Activated CD8-positive, alpha-beta memory T cell treated with anti-CD3 and anti-CD28 coated beads for 36 hours (primary cell): Measurements from ENCODE around the gene VEZF1. TPM values are rescaled to one million over a fixed set of nuclear protein-coding genes. Genes with fewer than 3 reads are reported as not detected.

ENCODE experiments used
- CTCF ChIA-PET: fragments of 350-600 bp; sonication (Branson Sonifier 250); formaldehyde crosslinking; loops from one replicate; lab custom pipeline; 2021; ENCODE audit warnings: antibody characterized with exemption; lab: Charles Lee
- POLR2A ChIA-PET: fragments of 350-600 bp; sonication (Branson Sonifier 250); formaldehyde crosslinking; loops from one replicate; lab custom pipeline; 2021; ENCODE audit warnings: antibody characterized with exemption; lab: Charles Lee
- total RNA-seq, 2 experiments: library from RNA; stranded (reverse); gene quantifications; one replicate each; pipeline ENCODE4 v1.2.3, GENCODE V29; 2021

The VEZF1 gene
- total RNA-seq, 2 experiments from 2014 or later: 21.7 to 23.3 TPM

DNA sequence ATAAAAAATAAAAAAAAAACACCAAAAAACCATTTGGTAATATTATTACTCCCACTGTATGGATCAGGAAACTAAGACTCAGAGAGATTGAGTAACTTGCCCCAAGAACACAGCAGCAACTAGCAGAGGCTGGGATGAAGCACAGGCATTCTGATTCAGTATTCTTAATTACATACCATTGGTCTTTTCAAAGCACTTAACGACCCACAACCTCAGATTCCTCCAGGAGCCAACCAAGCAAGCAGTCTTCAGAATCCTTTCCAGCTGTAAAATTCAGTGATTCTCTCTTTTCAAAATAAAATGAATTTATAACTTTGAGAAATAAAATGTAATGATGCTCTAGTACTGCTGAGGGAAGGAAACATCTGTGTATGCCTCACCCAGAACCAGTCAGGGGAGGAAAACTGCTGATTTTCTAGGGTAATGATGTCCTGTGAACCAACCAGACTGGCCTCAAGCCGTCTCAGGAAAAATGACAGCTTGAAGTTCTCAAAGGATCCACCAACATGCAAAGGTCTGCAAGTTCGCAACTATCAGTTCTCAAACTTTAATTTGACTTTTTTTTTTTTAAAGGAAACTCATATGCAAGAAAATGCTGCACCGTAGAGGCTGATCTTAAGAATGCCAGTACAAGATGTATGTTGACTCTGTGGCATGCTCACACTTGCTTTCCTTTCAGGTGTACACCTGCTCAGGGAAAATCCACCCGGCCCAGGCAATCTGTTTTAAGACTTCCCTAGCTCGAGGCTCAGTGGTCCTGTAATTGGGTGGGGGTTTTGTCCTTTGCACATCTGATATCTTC lies 41.9 kb downstream of the VEZF1 start:
- ChIA-PET POLR2A (interaction anchor here (0.6 to 0.9 kb wide), 2 partner anchors 42 to 51 kb away, joined by 4 read pairs; partner anchors contain the start of gene VEZF1), CTCF (interaction anchor here (0.5 kb wide), 1 partner anchor 50 kb away, joined by 3 read pairs; no protein-coding TSS in a partner anchor)

GRCh38 chr17:57944908-57945307 lies 43.1 kb downstream of the VEZF1 start:
- ChIA-PET CTCF (no interaction called here), POLR2A (no interaction called here)

- ChIA-PET CTCF (no interaction called here), POLR2A (no interaction called here)
Observed at GRCh38 chr17:57943645-57944044, 44.4 kb downstream of the VEZF1 start.

GRCh38 chr17:57943140-57943539 lies 44.9 kb downstream of the VEZF1 start:
- CTCF ChIA-PET: no interaction called here
- POLR2A ChIA-PET: no interaction called here

DNA sequence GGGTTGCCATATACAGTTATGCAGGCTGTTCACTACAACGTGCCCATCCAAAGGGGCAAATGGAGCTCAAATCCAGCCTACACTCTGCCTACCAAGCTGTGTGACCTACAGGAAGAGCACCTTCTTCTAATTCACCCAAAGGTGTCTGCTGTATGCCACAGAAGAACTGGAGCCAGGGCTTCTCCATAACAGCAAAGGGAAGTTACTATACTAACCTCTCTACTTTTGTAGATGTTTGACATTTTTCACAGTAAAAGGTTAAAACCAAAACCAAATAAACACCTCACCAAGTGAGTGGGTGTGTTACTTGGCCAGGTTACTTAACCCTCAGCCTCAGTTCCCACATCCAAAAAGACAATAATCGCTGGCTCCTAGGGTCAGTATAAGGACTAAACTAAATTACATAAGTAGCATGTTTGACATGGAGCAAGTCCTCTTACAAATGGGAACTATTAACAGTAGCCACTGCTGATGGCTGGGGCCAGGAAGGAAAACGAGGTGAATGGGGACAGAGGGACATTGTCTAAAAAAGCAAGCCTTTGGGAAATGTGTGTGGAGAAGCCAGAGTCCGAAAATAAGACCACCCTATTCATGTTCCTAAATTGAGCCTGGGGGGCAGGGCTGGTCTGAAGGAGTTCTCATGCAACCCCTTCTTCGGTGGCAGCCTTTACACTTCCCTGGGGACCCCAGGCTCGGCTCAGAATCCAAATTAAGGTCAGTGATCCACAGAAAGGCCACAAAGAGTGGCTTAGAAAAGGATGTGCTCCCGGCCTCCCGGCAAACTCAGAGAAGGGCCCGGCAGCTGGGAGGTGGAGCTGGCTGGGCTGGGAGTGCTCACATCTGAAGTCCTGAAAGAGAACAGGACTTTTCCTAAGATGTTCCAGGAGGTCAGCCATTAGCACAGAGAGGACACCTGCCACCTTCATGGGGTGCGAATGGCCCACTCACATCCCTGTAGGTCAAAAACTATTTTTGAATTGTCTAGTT lies 46.4 kb downstream of the VEZF1 start:
- ChIA-PET CTCF (interaction anchor here (1.6 kb wide), 1 partner anchor 11 kb away, joined by 3 read pairs; no protein-coding TSS in a partner anchor), POLR2A (no interaction called here)

- CTCF ChIA-PET: interaction anchor here (1.2 to 1.8 kb wide), 3 partner anchors 9 to 90 kb away, joined by 3 to 4 read pairs (median 3); no protein-coding TSS in a partner anchor
- POLR2A ChIA-PET: no interaction called here
Observed at GRCh38 chr17:57940653-57941329, 47.3 kb downstream of the VEZF1 start.

GRCh38 chr17:57940231-57940630 lies 47.8 kb downstream of the VEZF1 start:
- ChIA-PET POLR2A (interaction anchor here (0.7 kb wide), 1 partner anchor 53 kb away, joined by 7 read pairs; no protein-coding TSS in a partner anchor), CTCF (interaction anchor here (0.7 to 1.8 kb wide), 5 partner anchors 9 to 90 kb away, joined by 3 to 4 read pairs (median 3); no protein-coding TSS in a partner anchor)

DNA sequence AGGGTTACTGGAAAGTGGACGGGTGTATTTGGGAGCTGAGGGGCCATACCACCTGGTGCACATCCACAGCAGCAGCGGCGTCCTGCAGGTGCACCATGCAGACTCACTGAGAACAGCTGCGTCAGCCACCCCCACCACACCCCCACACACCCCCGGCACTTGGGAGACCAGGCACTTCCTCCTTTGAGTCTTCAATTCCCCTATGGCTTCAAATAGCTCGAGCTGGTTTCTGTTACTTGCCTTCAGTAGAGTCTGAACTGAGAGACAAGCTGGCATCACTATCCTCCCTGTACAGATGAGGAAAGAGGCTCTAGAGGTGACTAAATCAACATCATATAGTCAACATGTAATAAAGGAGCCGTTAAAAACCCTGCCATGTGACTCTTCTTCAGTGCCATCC lies 48.3 kb downstream of the VEZF1 start:
- CTCF ChIA-PET: interaction anchor here (0.7 to 1.8 kb wide), 4 partner anchors 10 to 89 kb away, joined by 3 to 4 read pairs (median 4); no protein-coding TSS in a partner anchor
- POLR2A ChIA-PET: interaction anchor here (0.7 kb wide), 1 partner anchor 54 kb away, joined by 7 read pairs; no protein-coding TSS in a partner anchor

DNA sequence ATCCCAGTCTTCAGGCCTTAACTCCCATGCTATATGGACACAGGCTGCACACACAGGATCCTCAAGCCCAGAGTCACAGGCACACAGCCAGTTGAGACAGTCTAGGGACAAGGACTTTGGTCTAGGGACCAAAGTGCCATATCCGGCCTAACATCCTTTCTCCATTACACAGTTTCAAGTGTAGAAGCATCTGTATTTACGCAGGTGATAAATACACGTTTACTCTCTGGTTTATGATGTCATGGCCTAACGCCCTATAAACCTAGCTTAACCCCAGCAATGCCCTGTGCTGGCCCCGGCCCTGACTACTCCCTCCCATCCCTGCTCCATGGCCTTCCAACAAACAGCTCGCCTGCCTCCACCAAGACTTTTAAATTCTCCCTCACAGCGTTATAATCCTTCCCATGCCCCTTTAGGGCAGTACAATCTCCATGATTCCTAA lies 50.0 kb downstream of the VEZF1 start:
- ChIA-PET CTCF (interaction anchor here (0.7 kb wide), 1 partner anchor 13 kb away, joined by 3 read pairs; no protein-coding TSS in a partner anchor), POLR2A (no interaction called here)

GRCh38 chr17:57937492-57937891 lies 50.6 kb downstream of the VEZF1 start:
- POLR2A ChIA-PET: no interaction called here
- CTCF ChIA-PET: interaction anchor here (0.7 kb wide), 1 partner anchor 13 kb away, joined by 3 read pairs; no protein-coding TSS in a partner anchor

DNA sequence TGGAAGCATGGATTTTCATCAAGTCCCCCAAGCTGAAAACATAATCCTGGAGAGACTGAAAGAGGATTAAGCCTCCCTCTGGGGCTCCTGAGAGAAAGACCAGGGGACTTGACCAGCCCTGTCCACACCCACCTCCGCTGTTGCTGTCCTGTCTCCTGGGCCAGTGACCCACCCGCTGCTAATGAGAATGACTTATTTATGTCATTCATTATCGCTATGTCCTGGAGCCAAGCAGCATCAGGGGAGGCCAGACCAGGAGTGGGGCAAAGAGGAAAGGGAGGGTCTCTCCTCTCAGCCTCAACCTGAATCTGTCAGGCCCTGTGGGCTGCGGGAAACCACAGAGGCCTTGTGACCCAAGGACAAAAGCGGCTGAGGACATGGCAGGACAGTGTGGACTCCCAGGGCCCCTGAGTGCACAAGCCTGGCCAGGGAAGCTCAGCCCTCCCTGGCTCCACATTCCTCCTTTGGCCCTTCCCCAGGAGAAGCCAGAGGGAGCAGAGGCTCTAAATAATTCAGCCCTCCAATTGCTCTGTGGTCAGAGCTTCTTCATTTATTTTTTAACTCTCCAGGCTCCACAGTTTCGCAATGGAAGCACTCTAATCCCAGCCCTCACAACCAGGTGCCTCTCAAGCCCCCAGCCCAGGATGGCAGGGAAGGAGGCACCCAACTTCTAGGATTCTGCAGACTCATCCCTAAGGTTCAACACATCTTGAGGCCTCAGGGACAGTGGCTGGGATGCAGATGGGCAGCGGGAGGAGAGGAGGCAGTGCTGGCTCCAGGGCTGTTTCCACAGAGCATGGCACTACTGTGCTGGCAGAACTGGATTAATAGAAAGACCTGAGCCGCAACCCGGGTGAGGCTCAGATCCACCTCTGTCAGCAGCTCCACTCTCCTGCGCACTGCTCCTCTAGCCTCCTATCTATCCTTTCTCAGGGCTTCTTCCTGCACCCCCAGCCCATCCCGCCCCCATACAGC lies 51.9 kb downstream of the VEZF1 start:
- POLR2A ChIA-PET: no interaction called here
- CTCF ChIA-PET: no interaction called here

DNA sequence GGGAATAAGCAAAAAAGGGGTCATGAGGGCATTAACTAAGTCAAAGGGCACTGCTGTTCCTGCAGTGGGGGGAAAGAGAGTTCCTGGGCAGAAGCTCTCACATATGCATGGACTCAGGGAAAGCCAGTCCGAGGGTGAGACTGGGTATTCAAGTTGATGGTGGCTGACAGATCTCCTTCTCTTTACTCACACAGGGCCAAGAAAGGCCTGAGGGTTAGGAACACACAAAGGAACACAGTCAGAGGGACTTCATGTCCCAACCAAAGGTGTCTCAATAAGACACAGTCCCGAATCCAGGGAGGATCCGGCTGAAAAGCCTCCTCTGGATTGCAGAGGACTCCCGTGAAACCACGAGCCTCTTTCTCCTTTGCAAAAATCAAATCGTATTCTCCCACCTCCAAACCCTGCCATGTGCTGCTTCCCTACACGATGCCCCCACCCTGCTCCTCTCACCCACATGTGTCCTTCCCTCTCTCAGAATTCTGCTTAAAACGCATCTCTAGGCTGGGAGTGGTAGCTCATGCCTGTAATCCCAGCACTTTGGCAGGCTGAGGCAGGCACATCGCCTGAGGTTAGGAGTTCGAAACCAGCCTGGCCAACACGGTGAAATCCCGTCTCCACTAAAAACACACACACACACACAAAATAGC lies 56.4 kb downstream of the VEZF1 start:
- POLR2A ChIA-PET: no interaction called here
- CTCF ChIA-PET: interaction anchor here (0.6 kb wide), 1 partner anchor 24 kb away, joined by 3 read pairs; no protein-coding TSS in a partner anchor

DNA sequence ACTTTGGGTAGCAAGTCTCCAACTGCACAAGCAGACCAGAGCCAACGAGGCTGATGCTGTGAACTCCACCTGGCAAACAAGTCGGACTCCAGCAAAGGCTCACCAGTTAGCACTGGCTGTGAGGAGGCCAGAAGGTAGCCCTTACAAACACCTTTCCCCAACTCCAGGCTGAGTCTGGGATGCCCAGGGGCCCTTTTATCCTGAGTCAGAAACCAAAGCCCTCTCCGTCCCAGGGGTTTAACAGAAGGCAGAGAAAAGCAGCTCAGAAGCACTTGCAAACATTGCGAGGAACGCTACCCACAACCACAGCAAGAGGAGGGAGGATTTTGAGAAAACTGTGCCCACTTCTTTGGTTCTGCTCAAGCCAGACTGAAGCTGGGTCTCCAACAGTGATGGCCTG lies 57.8 kb downstream of the VEZF1 start:
- ChIA-PET POLR2A (no interaction called here), CTCF (no interaction called here)

- CTCF ChIA-PET: no interaction called here
- POLR2A ChIA-PET: no interaction called here
Observed at GRCh38 chr17:57929386-57929785, 58.7 kb downstream of the VEZF1 start.

GRCh38 chr17:57928928-57929327 lies 59.1 kb downstream of the VEZF1 start:
- POLR2A ChIA-PET: no interaction called here

GRCh38 chr17:57927048-57927723 lies 60.9 kb downstream of the VEZF1 start:
- CTCF ChIA-PET: no interaction called here

More at GRCh38 chr17:57928928-57929327, 59.1 kb downstream of the VEZF1 start:
- CTCF ChIA-PET: no interaction called here

GRCh38 chr17:57926723-57927047 lies 61.4 kb downstream of the VEZF1 start:
- ChIA-PET POLR2A (no interaction called here), CTCF (no interaction called here)

More at GRCh38 chr17:57927048-57927723, 60.9 kb downstream of the VEZF1 start:
- POLR2A ChIA-PET: no interaction called here
